Heart left ventricle (tissue), 13 donors: ENCODE measurements around the gene SOX6.

Experiments used
- POLR2A ChIP-seq, 2 donors: fragments of 450-650 bp; IDR thresholded peaks; one replicate each; pipeline ENCODE4 v1.6.1; 2017; ENCODE audit warnings: antibody characterized with exemption in 2 of 2, mild to moderate bottlenecking in 2 of 2, moderate library complexity in 2 of 2
- TF ChIP-seq, protein P1 (sequence below), 12 donors: fragments of 200-600 bp; sonication (generic) in 4 of 12; IDR thresholded peaks; one replicate each; pipeline versions ENCODE4 v1.5.0 to v1.8.0; 2018 to 2022; ENCODE audit warnings: antibody characterized with exemption in 12 of 12, mild to moderate bottlenecking in 5 of 12
- donor health status: ischemic (EF 13 %, LVEDD 7.1; RV severe dilation, severe dysfunction).
- donor health status: DM: no; HTN: yes; CAD: no.
- donor health status: DM: no; HTN: no; CAD: no.
- donor health status: ischemic (EF 25% LVEDD 6.9; RV normal size, moderate dysfunction).
- donor health status: ischemic (EF 25% LVEDD 5.7; RV mildly dilated, moderate dysfunction).
- donor health status: ischemic (EF 35%, LVEDD 5.7; RV mildly dilated, moderate dysfunction).
- donor health status: nonischemic (EF 11% LVEDD 7.7; RV severe dilation, severe dysfunction).
- donor health status: DM: yes; HTN: yes; CAD: no.
- donor health status: PGD.
- donor health status: ischemic (EF 29% LVEDD 5.4; RV normal size, mild dysfunction).
- donor health status: nonischemic (EF 23%, LVEDD 6.1; RV moderate dilation, normal function).

DNA sequence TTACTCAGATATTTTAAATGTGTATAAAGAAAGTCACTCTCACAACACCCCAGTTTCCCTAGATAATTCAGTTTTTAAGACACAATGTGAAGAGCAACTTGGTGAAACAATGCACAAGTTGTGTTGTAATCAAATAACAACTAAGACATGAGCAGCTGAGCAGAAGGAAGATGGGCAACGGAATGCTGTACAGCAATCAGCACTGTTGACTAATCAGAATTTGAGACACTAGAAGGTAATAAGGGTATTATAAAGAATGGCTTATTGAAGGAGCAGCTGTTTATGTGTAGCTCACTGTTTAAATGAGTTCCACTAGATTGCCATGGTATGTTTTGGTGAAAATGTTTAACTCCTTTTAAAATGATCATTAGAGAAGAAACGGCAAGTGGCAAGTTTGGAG lies 60.1 kb downstream of the SOX6 start:
- TF ChIP-seq, protein P1, sequence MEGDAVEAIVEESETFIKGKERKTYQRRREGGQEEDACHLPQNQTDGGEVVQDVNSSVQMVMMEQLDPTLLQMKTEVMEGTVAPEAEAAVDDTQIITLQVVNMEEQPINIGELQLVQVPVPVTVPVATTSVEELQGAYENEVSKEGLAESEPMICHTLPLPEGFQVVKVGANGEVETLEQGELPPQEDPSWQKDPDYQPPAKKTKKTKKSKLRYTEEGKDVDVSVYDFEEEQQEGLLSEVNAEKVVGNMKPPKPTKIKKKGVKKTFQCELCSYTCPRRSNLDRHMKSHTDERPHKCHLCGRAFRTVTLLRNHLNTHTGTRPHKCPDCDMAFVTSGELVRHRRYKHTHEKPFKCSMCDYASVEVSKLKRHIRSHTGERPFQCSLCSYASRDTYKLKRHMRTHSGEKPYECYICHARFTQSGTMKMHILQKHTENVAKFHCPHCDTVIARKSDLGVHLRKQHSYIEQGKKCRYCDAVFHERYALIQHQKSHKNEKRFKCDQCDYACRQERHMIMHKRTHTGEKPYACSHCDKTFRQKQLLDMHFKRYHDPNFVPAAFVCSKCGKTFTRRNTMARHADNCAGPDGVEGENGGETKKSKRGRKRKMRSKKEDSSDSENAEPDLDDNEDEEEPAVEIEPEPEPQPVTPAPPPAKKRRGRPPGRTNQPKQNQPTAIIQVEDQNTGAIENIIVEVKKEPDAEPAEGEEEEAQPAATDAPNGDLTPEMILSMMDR (IDR thresholded peaks at IDR 0.05), result no peak
- no peak for TF ChIP-seq POLR2A (IDR thresholded peaks at IDR 0.05)
